Activated CD8-positive, alpha-beta T cell treated with anti-CD3 and anti-CD28 coated beads, Interleukin-2, amount 10 ng/mL, durations not matched to agents 7 days and 5 days (primary cell): ENCODE results near the gene GRAP2. TPM values are rescaled to one million over a fixed set of nuclear protein-coding genes. Genes with fewer than 3 reads are reported as not detected.

ENCODE experiments used
- ATAC-seq: fragments of 150-1000 bp; cut with Tn5 transposase; one replicate; pipeline ENCODE4 v1.10.0; 2021; ENCODE audit warnings: moderate library complexity
- CTCF ChIA-PET: fragments of 350-600 bp; sonication (Branson Sonifier 250); formaldehyde crosslinking; loops from one replicate; lab custom pipeline; 2021; ENCODE audit warnings: antibody characterized with exemption; lab: Charles Lee
- POLR2A ChIA-PET: fragments of 350-600 bp; sonication (Branson Sonifier 250); formaldehyde crosslinking; loops from one replicate; lab custom pipeline; 2021; ENCODE audit warnings: antibody characterized with exemption; lab: Charles Lee
- DNase-seq: peaks from one replicate; pipeline ENCODE4 v3.0.0-alpha.2; 2020
- H3K27ac Mint-ChIP-seq: one replicate; pipeline ENCODE4 v1.8.0; 2021; ENCODE audit warnings: mild to moderate bottlenecking, mixed read lengths
- H3K27me3 Mint-ChIP-seq: one replicate; pipeline ENCODE4 v1.8.0; 2021; ENCODE audit warnings: low read depth, mixed read lengths
- H3K36me3 Mint-ChIP-seq: one replicate; pipeline ENCODE4 v1.8.0; 2021; ENCODE audit warnings: low read depth, mixed read lengths
- H3K4me1 Mint-ChIP-seq: one replicate; pipeline ENCODE4 v1.8.0; 2021; ENCODE audit warnings: low read depth, mixed read lengths
- H3K4me3 Mint-ChIP-seq: one replicate; pipeline ENCODE4 v1.8.0; 2021; ENCODE audit warnings: mild to moderate bottlenecking, mixed read lengths
- H3K9me3 Mint-ChIP-seq: one replicate; pipeline ENCODE4 v1.8.0; 2022; ENCODE audit warnings: mixed read lengths; ENCODE audit not compliant: insufficient read depth
- total RNA-seq, 2 experiments: library from RNA; stranded (reverse); gene quantifications; one replicate each; pipeline ENCODE4 v1.2.3, GENCODE V29; 2021

The GRAP2 gene
- total RNA-seq, 2 experiments from 2014 or later: 235 to 239 TPM

- ATAC-seq (no peak), DNase-seq (no peak)
- ChIA-PET POLR2A (no interaction called here), CTCF (interaction anchor here (1.7 kb wide), 1 partner anchor 78 kb away, joined by 4 read pairs; no protein-coding TSS in a partner anchor)
- H3K4me3 Mint-ChIP-seq: no peak overlapping the region
- peaks cover 13% of the 10 kb centered on the region for H3K4me1 Mint-ChIP-seq
- no peaks in the 10 kb centered on the region for H3K36me3 Mint-ChIP-seq
- H3K9me3 Mint-ChIP-seq: no peaks in the 10 kb centered on the region
- no peaks in the 10 kb centered on the region for H3K27me3 Mint-ChIP-seq
- H3K27ac Mint-ChIP-seq: no peak overlapping the region
Observed at GRCh38 chr22:40020956-40021355, 120.1 kb downstream of the GRAP2 start.

GRCh38 chr22:40021401-40022000 is 120.6 kb downstream of the GRAP2 start:
- ATAC-seq: no peak
- Mint-ChIP-seq H3K9me3 (no peaks in the 10 kb centered on the region), H3K4me3 (no peak overlapping the region), H3K27ac (no peak overlapping the region), H3K27me3 (no peaks in the 10 kb centered on the region), H3K4me1 (peaks cover 13% of the 10 kb centered on the region), H3K36me3 (no peaks in the 10 kb centered on the region)
- ChIA-PET POLR2A (no interaction called here), CTCF (interaction anchor here (0.7 to 1.7 kb wide), 2 partner anchors 79 to 326 kb away, joined by 3 to 4 read pairs; no protein-coding TSS in a partner anchor)
- DNase-seq: no peak

- no peak overlapping the region for H3K4me3 Mint-ChIP-seq
- ChIA-PET CTCF (interaction anchor here (1.7 to 4.9 kb wide), 5 partner anchors 80 to 486 kb away, joined by 4 to 113 read pairs (median 20); no protein-coding TSS in a partner anchor), POLR2A (interaction anchor here (0.6 to 0.8 kb wide), 2 partner anchors 21 to 141 kb away, joined by 3 to 5 read pairs; no protein-coding TSS in a partner anchor)
- H3K27ac Mint-ChIP-seq: no peak overlapping the region
- no peak for ATAC-seq
- peaks cover 9% of the 10 kb centered on the region for H3K4me1 Mint-ChIP-seq
- H3K36me3 Mint-ChIP-seq: no peaks in the 10 kb centered on the region
- H3K9me3 Mint-ChIP-seq: no peaks in the 10 kb centered on the region
- no peaks in the 10 kb centered on the region for H3K27me3 Mint-ChIP-seq
- no peak for DNase-seq
Observed at GRCh38 chr22:40022536-40023240, 121.8 kb downstream of the GRAP2 start.

Other genes with a start within 250 kb of the GRAP2 start
- gene ENTHD1, start 7.3 kb upstream of the GRAP2 start, total RNA-seq: under 1 TPM in 1 of 2 experiments, not detected in 1; 0.11 TPM
- 1 to 10 TPM; 8.6 to 8.7 TPM for gene TMA7B, start 59.3 kb downstream of the GRAP2 start, total RNA-seq
- under 1 TPM; 0.03 to 0.11 TPM for gene FAM83F, start 93.9 kb downstream of the GRAP2 start, total RNA-seq